GM12892 (cell line): ENCODE data around the gene PVALB. TPM values are rescaled to one million over a fixed set of nuclear protein-coding genes. Genes with fewer than 3 reads are reported as not detected.

Experiments used
- DNase-seq: peaks from one replicate; pipeline ENCODE4 v3.0.0; 2011; ENCODE audit not compliant: insufficient read length
- FAIRE-seq: peaks from 2 replicates; lab custom pipeline; 2011; peaks lifted over from hg19 to GRCh38; lab: Jason Lieb, UNC
- POLR2A ChIP-seq: IDR thresholded peaks from 2 replicates; pipeline ENCODE4 v1.6.1; 2011; ENCODE audit warnings: low read depth, low read length, control low read depth
- POLR2AphosphoS5 ChIP-seq: IDR thresholded peaks from 2 replicates; pipeline ENCODE4 v1.6.1; 2011; ENCODE audit warnings: low read depth, low read length, control low read depth
- TAF1 ChIP-seq: IDR thresholded peaks from 2 replicates; pipeline ENCODE4 v1.6.1; 2011; ENCODE audit warnings: low read depth, mild to moderate bottlenecking, control low read depth, low read length, borderline replicate concordance
- polyA plus RNA-seq: library from polyadenylated mRNA; unstranded; fragments of >200 nt; gene quantifications from one replicate; pipeline ENCODE4 v1.2.1, GENCODE V29; 2012; ENCODE audit warnings: missing spikeins, inconsistent platforms; ENCODE audit not compliant: missing spikeins

The PVALB gene, protein sequence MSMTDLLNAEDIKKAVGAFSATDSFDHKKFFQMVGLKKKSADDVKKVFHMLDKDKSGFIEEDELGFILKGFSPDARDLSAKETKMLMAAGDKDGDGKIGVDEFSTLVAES
- polyA plus RNA-seq = not detected

DNA sequence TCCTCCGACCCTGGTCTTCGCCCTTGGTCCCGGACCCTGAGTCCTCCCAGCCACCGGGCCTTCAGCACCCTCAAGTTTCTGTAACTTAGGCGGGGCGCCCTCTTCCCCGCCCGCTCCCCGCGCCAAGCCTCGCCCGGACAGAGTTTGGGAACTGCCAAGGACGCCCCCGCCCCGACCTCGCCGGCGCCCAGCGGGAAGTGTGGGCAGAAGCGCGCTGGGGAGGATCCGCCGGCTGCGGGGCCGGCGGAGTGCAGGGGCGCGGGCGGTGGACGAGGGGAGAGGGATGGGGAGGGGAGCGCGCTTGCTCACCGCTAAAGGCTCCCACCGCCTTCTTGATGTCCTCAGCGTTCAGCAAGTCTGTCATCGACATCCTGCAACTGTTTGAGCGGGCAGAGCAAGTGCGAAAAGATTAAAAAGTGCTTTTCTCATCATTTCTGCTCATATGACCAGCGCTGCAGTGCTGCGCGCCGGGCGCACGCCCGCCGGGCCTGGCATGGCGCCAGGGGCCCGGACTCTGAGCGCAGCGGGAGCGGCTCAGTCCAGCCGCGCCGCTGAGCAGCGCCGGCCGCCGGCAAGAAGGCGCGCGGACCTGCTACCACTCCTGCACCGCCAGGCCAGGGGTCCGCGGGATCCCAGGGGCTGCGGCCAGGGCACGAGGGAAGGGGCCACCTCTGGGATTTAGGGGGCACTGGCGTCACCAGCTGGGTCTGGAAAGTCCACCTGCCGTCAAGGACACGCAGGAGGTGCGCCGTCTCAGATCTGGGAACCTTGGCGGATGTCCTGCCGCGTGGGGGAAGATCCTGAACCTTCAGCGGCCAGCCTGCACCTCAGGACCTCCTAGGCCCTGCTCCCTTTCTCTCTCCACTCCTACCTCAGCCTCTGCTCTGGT lies at the start of gene PVALB:
Gene PVALB, minus strand, starts transcription at position 400 of the 889 bp plus-strand sequence. Its CDS starts 30 bp downstream, at position 370.
- DNase-seq = no peak
- FAIRE-seq = no peak
- no peak for TF ChIP-seq TAF1
- no peak for TF ChIP-seq POLR2A
- TF ChIP-seq POLR2AphosphoS5 = no peak

DNA sequence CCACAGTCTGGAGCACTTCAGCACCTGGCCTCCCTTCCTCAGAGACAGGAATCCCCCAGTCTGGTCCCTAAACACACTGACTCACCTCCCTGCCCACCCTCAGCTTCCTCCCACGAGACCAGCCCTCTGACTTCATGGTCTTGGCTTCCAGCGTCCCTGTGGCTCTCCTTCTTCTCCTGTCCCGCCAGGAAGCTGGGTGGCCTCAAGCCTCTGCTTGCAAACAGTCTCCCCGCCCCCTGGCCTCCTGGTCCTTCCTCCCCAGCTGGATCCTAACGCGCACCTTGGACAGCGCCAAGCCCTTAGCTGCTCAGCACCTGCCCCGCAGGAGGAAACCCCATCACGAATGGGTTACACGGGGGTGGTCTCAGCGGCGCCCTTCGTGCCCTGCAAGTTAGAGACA lies 48.5 kb upstream of the PVALB start:
- FAIRE-seq (no peak), DNase-seq (no peak)

DNA sequence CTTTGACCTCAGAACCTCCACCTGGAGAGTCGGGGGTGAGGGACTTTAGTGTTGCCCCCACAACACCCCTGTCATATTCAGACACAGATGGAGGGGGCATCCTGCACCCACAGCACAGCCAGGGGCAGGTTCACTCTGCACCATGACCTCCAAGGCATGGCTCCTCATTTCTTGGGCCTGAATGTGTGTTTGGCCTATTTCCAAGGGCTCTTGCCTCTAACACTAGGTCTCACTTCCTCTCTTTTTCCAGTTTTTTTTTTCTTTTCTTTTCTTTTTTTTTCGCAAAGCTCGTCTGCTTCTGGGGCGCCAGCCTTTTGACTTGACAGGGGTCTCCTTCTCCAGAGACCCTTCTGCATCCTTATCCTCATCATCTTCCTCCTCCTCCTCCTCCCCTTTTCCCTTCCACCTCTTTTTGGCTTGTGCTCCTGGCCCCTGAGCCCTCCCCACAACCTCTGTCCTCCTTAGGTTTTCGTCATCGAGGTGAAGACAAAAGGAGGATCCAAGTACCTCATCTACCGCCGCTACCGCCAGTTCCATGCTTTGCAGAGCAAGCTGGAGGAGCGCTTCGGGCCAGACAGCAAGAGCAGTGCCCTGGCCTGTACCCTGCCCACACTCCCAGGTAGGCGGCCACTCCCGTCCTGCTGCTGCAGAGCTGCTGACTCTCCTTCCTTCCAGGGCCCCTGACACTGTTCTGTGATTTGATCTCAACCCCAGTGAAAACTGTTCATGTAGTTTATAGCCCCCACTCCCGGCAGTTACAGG lies 47.8 kb upstream of the PVALB start:
- no peak for DNase-seq
- no peak for FAIRE-seq
- TF ChIP-seq POLR2A (no peak), TAF1 (no peak), POLR2AphosphoS5 (no peak)

More for the DNA sequence above, 48.5 kb upstream of the PVALB start:
- TF ChIP-seq POLR2AphosphoS5 (no peak), POLR2A (no peak), TAF1 (no peak)

DNA sequence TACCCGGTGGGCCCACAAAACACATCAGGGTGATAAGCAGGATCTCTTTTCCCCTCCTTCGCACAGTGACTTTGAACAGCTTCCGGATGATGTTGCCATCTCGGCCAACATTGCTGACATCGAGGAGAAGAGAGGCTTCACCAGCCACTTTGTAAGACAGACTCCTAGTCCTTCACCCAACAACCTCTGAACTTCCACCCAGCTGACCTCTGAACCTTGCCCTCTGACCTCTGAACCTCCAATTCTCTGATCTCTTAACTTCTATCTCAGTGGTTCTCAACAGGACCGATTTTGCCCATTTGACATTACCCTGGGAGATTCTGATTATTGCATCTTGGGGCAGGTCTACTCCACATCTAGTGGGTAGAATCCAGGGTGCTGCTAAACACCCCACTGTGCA lies 47.1 kb upstream of the PVALB start:
- no peak for FAIRE-seq
- TF ChIP-seq POLR2A (no peak), POLR2AphosphoS5 (no peak), TAF1 (no peak)
- DNase-seq = no peak

DNA sequence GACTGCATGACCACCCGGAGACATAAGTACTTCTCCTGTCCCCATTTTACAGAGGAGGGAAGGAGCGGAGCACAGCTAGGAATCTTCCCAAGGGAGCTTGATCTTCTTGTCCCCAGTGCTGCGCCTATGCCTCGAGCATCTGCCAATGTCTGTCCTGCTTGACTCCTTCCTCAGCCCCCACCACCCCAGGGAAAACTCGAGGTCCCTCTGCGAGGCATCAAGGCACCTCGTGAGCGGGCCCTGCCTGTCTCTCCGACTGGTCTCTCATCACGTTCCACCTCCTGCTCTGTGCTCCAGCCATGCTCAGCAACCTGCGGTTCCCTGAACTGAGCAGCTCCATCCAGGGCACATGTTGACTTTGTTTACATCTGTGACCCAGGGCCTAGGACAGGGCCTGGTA lies 46.4 kb upstream of the PVALB start:
- no peak for TF ChIP-seq POLR2AphosphoS5
- TF ChIP-seq POLR2A = no peak
- no peak for TF ChIP-seq TAF1
- FAIRE-seq (no peak), DNase-seq (no peak)

DNA sequence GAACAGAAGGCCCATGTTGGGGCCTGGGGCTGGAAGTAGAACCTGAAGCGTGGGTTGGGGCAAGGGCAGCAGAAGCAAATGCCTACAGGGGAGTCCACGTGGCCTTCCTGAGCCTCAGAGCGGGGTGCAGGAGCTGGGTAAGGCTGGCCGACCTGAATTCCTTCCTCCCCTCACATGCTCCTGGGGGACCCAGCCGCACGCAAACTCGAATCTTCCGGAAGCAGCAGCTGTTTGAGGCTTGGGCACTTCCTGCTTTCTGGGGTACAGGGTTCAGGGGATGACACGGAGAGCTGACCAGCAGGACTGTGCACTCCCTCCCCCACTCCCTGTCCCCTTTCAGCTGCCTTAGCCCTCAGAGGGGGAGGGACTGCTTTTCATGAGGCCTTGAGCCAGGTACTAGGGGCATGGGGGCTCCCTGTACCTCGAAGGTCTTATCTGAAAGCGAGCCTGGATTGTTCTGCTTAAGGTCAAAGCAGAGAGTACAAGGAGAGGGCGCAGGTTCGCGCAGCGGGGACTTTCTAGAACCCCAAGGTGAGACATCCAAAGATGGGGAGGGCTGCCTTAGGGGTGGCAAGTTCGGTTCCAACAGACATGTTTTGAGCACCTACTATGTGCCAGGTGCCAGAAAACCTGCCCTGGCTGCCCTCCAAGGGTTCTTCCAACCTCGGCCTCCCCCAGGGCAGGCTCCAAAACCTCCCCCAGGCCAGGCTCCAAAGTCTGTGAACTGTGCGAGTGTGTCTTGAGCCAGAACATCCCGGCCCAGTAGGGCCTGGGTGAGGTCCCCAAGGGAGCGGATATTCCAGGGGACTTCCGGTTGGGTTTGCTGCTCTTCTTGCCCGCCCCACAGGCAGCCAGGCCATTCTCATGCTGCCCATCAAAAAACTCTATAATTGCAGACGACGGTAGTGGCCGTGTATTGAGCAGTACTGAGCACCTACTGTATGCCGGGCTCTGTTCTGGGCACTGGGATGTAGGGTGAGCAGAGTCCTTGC lies 45.7 kb upstream of the PVALB start:
- FAIRE-seq = peak; percentile 90
- peak; percentile 69 for TF ChIP-seq POLR2AphosphoS5
- TF ChIP-seq TAF1 = no peak
- TF ChIP-seq POLR2A = peak; percentile 72
- peak; percentile 62 for DNase-seq

DNA sequence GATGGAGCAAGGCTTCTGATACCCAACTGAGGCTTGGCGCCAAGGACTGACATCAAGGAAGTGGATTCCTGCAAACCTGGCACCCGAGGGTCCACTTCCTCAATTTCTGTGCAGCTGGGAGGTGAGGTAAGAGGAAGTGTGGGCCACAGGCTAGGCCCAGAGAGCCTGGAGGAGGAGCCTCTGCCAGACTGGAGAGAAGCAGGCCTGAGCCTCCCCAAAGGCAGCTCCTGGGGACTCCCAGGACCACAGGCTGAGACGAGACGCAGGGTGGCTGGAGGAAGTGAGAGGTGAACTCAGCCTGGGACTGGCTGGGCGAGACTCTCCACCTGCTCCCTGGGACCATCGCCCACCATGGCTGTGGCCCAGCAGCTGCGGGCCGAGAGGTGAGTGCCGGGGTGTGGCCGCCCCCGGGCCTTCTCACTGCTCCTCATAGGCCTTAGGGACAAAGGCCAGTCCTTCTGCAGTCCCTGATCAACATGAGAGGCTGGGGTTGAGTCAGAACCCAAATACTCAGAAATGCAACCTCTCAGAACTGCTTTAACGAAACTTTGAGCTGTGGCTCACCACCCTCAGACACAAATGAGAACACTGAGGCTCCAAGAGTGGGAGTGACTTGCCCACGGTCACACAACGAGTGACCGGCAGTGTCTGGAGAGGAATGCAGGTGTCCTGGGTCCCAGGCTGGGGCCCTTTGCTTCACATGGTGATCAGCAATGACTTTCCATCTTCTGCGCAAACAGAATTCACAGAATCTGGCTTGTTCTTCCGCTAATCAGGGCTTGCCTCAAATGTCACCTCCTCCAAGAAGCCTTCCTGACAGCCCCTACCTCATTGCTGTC lies 44.2 kb upstream of the PVALB start, which contains the start of gene NCF4:
Gene NCF4, plus strand, starts transcription at position 186 of the 839 bp plus-strand sequence. Its CDS starts 166 bp downstream, at position 352.
- peak; percentile 41; the same call in 1 of the 2 replicates for TF ChIP-seq TAF1
- TF ChIP-seq POLR2A = peak; percentile 79; the same call in 1 of the 2 replicates
- peak; percentile 88 for TF ChIP-seq POLR2AphosphoS5
- peak; percentile 91 for DNase-seq
- FAIRE-seq = peak; percentile 97

DNA sequence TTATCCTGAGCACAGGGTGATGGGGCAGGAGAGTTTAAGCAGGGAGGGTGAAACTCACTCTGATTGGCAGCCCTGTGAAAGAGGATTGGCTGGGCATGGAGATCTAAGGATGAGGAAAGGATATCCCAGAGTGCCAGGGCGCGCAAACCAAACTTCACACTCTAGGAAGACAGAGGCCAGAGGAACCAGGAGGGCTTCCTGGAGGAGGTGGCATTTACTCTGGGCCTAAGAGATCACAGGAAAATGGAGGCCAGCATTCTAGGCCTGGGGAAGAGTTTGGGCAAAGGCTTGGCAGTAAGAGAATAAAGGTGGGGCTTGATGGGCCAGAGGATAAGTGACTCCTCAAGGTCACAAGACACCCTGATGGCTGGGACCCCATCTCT lies 43.6 kb upstream of the PVALB start:
- DNase-seq (no peak), FAIRE-seq (no peak)
- TF ChIP-seq TAF1 (no peak), POLR2AphosphoS5 (no peak), POLR2A (no peak)

DNA sequence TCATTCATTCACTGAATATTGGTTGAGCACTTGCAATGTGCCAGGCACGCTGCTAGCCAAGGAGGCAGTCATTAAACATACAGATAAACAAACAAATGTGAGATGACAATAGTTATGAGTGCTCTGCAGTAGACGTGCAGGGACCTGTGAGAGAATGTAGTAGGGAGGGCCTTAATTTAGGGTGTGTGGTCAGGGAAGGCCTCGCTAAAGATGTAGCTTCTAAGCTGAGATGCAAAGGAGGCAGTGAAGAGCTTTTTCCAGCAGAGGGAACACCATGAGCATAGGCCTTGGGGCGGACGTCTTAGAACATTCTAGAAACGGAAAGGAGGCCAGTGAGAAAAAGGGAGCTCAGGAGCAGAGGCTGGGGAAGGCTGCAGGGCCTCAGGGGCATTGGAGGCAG lies 43.2 kb upstream of the PVALB start:
- no peak for TF ChIP-seq TAF1
- no peak for TF ChIP-seq POLR2A
- TF ChIP-seq POLR2AphosphoS5 = no peak
- FAIRE-seq (no peak), DNase-seq (no peak)
